Activated T-cell treated with anti-CD3 and anti-CD28 coated beads, Interleukin-2, amount 50 U/mL, for 24 hours (primary cell): ENCODE results near the gene DOK4.
"Not testable (repeated sequence)": the region's sequence is repeated elsewhere in the genome, so short reads cannot be mapped to it uniquely, and the experiment has no call there.

Source experiments
- DNase-seq: peaks from one replicate; pipeline ENCODE4 v3.0.0-alpha.2; 2020
- H3K27ac Mint-ChIP-seq: 2 replicates; pipeline ENCODE4 v1.8.0; 2020; ENCODE audit warnings: mild to moderate bottlenecking, mixed read lengths
- H3K27me3 Mint-ChIP-seq: 2 replicates; pipeline ENCODE4 v1.8.0; 2020; ENCODE audit warnings: mixed read lengths
- H3K36me3 Mint-ChIP-seq: 2 replicates; pipeline ENCODE4 v1.8.0; 2020; ENCODE audit warnings: low read depth, mixed read lengths
- H3K4me1 Mint-ChIP-seq: 2 replicates; pipeline ENCODE4 v1.8.0; 2020; ENCODE audit warnings: low read depth, mixed read lengths
- H3K4me3 Mint-ChIP-seq: 2 replicates; pipeline ENCODE4 v1.8.0; 2020; ENCODE audit warnings: mild to moderate bottlenecking, moderate library complexity, mixed read lengths
- H3K9me3 Mint-ChIP-seq: 2 replicates; pipeline ENCODE4 v1.8.0; 2020; ENCODE audit warnings: mixed read lengths

The DOK4 gene

DNA sequence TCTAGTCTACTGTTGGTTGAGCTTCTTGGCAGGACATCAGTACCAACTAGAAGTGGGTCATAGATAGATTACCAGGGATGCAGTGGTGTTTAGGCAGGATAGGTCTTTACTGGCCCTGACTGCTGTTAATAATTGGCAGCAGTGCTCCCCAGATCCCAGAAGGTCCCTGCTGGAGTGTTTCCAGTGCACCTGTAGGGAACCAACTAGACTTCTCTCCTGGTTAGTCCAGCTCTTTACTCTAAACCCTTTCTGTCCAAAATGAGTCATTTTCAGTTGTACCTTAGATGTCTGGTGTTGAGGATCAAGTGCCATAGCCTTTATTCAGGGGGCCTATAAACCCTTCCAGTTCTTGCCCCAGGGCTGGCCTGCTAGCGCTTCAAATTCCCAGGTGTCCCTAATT is 15.1 kb downstream of the DOK4 start:
- H3K36me3 Mint-ChIP-seq, result peaks cover 63% of the 10 kb centered on the region
- H3K4me3 Mint-ChIP-seq, result no peak overlapping the region
- peaks cover 11% of the 10 kb centered on the region for H3K4me1 Mint-ChIP-seq
- H3K9me3 Mint-ChIP-seq, result no peaks in the 10 kb centered on the region
- no peak for DNase-seq
- peak overlapping the region; percentile 61 for H3K27ac Mint-ChIP-seq
- H3K27me3 Mint-ChIP-seq, result no peaks in the 10 kb centered on the region

GRCh38 chr16:57470711-57471110 is 15.6 kb downstream of the DOK4 start:
- no peak for DNase-seq
- peaks cover 12% of the 10 kb centered on the region for H3K4me1 Mint-ChIP-seq
- H3K27ac Mint-ChIP-seq, result peak overlapping the region; percentile 61
- no peaks in the 10 kb centered on the region for H3K9me3 Mint-ChIP-seq
- no peak overlapping the region for H3K4me3 Mint-ChIP-seq
- H3K27me3 Mint-ChIP-seq, result no peaks in the 10 kb centered on the region
- H3K36me3 Mint-ChIP-seq, result peaks cover 68% of the 10 kb centered on the region

DNA sequence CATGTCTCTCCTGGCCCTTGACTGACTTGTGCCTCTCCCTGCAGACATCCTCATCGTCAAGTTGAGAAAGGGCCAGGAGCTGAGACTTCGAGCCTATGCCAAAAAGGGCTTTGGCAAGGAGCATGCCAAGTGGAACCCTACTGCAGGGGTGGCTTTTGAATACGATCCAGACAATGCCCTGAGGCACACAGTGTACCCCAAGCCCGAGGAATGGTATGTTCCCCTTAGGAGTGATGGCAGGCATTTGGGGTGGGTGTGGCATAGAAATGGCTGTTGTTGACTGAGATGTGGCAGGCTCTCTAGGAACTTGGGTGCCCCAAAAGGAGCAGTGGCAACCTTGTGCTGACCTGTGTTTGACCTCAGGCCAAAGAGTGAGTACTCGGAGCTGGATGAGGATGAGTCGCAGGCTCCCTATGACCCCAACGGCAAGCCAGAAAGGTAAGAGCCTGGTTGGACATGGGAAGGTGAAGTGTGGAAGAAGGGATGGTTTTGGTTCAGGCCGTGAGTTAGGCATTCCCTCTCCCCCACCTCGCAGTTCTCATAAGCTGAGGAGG is 16.3 kb downstream of the DOK4 start:
- no peak for DNase-seq
- peak overlapping the region; percentile 44 for H3K27ac Mint-ChIP-seq
- H3K4me1 Mint-ChIP-seq, result peaks cover 14% of the 10 kb centered on the region
- H3K27me3 Mint-ChIP-seq, result no peaks in the 10 kb centered on the region
- H3K36me3 Mint-ChIP-seq, result peaks cover 75% of the 10 kb centered on the region
- no peak overlapping the region for H3K4me3 Mint-ChIP-seq
- H3K9me3 Mint-ChIP-seq, result no peaks in the 10 kb centered on the region

DNA sequence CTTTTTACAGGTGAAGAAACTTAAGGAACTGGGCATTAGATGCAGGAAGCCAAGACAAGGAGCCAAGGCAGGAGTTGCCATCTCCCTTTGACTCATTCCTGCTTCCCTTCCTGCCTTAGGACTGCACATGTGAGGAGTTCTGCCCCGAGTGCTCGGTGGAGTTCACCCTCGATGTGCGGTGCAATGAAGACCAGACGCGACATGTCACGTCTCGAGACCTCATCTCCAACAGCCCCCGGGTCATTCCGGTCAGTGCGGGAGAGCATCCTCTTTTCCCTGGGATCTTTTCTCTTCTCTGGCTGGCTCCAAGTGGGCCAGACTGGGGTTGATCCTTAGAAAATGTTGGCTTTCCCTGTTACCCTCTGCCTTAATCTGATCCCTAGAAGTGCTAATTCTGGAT is 17.2 kb downstream of the DOK4 start:
- peaks cover 83% of the 10 kb centered on the region for H3K36me3 Mint-ChIP-seq
- H3K27ac Mint-ChIP-seq, result peak overlapping the region; percentile 63
- H3K27me3 Mint-ChIP-seq, result no peaks in the 10 kb centered on the region
- H3K9me3 Mint-ChIP-seq, result no peaks in the 10 kb centered on the region
- H3K4me3 Mint-ChIP-seq, result no peak overlapping the region
- H3K4me1 Mint-ChIP-seq, result peaks cover 21% of the 10 kb centered on the region
- no peak for DNase-seq

DNA sequence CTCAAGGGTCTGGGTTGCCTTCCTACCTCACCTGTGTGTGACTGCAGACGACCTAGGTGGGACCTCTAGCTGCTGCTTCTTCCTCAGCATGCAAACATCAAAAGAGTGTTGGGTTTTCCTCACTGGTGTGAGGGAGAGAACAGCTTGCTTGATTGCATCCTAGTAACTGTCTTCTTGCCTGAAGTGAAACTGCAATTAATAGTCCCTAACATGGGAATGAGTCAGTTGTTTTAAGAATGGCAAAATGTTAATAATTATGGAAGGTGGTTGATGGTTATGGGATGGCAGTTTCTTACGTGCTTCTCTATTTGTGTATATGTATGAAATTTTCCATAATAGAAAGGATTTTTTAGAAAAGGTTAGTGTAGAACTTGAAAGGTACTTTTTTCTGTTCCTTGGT is 17.9 kb downstream of the DOK4 start:
- H3K4me1 Mint-ChIP-seq, result peaks cover 28% of the 10 kb centered on the region
- no peak overlapping the region for H3K4me3 Mint-ChIP-seq
- H3K36me3 Mint-ChIP-seq, result peaks cover 90% of the 10 kb centered on the region
- H3K9me3 Mint-ChIP-seq, result no peaks in the 10 kb centered on the region
- H3K27me3 Mint-ChIP-seq, result no peaks in the 10 kb centered on the region
- no peak for DNase-seq
- H3K27ac Mint-ChIP-seq, result peak overlapping the region; percentile 28

GRCh38 chr16:57464523-57464922 is 21.8 kb downstream of the DOK4 start:
- no peaks in the 10 kb centered on the region for H3K27me3 Mint-ChIP-seq
- peak overlapping the region; percentile 100 for H3K27ac Mint-ChIP-seq
- H3K4me1 Mint-ChIP-seq, result peaks cover 32% of the 10 kb centered on the region
- H3K9me3 Mint-ChIP-seq, result no peaks in the 10 kb centered on the region
- H3K4me3 Mint-ChIP-seq, result peak overlapping the region; percentile 100
- peaks cover 90% of the 10 kb centered on the region for H3K36me3 Mint-ChIP-seq
- no peak for DNase-seq

DNA sequence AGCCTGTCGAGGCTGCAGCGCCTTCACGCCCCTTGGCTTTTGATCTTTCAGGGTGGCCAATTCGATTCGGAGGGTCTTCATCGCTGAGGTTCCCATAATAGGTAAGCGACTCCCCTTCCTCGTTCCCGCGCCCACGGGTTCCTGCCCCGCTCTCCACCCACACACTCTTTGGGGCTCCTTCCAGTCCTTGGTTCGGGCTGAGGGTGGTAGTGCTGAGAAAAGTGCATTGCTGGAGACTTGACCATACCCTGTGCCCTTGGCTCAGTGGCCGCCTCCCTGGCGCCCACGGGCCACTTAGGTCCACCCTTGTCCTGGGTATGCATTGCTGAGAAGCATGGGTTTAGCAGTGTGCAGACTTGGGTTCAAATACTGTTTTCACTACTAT is 23.3 kb downstream of the DOK4 start:
- no peaks in the 10 kb centered on the region for H3K9me3 Mint-ChIP-seq
- DNase-seq, result no peak
- H3K4me3 Mint-ChIP-seq, result peak overlapping the region; percentile 100
- peaks cover 32% of the 10 kb centered on the region for H3K4me1 Mint-ChIP-seq
- H3K27me3 Mint-ChIP-seq, result no peaks in the 10 kb centered on the region
- H3K36me3 Mint-ChIP-seq, result peaks cover 90% of the 10 kb centered on the region
- peak overlapping the region; percentile 100 for H3K27ac Mint-ChIP-seq

DNA sequence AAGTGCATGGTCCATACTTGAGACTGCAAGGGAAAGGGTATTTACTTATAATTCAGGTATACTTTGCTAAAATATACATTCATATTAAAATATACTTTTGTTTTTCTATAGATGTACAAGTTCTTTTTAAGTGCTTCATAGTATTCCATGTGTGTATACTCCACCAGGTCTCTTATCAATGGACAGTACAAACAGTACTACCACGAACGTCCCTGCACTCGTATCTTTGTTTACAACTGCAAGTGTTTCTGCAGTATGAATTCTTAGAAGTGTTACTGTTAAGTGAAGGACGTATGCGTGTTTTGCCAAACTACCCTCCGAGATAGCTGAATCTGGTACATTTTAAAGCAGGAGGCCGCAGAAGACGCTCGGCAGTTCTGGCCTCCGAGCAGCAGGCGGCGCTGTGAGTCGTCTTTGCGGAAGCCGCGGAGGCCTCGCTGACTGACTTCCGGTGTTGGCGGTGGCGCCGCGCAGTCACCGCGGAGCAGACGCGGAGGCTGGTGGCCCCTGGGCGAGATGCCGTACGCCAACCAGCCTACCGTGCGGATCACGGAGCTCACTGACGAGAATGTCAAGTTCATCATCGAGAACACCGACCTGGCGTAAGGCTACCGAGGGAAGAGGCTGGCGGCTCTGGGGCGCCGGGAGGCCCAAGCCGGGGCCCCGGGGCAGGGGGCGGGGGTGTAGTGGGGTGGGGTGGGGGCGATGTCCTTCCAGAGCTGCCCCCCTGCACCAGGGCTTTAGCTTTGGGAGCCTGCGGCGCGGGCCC is 23.9 kb downstream of the DOK4 start, which contains the start of gene POLR2C:
TSS of gene POLR2C (plus strand) at position 471 of the 769 bp plus-strand sequence. CDS start at position 517, 46 bp downstream.
- Mint-ChIP-seq H3K4me3 (peak within 1 kb of the TSS; percentile 100), H3K4me1 (peaks cover 32% of the 10 kb centered on the region)

DNA sequence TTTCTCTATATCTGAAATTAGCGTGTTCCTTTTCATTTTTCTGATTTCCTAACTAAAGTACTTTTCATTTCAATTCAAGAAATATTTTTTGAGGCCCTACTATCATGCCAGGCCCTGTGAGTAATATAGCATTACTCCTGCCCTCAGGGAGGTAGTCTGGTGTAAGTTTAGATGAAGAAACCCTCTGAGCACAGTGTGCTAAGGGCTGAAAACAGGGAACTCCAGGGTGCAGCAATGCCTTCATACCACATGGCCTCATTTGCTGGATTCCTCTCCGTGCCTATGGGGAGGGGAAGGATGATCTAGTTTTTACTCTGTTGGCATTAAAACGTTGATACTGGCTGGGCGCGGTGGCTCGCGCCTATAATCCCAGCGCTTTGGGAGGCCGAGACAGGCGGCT is 34.3 kb downstream of the DOK4 start:
- Mint-ChIP-seq H3K36me3 (peaks cover 75% of the 10 kb centered on the region), H3K27me3 (no peaks in the 10 kb centered on the region), H3K9me3 (no peaks in the 10 kb centered on the region), H3K4me3 (no peak overlapping the region), H3K27ac (no peak overlapping the region), H3K4me1 (peaks cover 17% of the 10 kb centered on the region)
- no peak for DNase-seq

More for the DNA sequence above, 23.9 kb downstream of the DOK4 start, which contains the start of gene POLR2C:
- Mint-ChIP-seq H3K9me3 (no peaks in the 10 kb centered on the region), H3K36me3 (peaks cover 90% of the 10 kb centered on the region), H3K27ac (peak within 1 kb of the TSS; percentile 100), H3K27me3 (no peaks in the 10 kb centered on the region)
- peak; percentile 96 for DNase-seq

DNA sequence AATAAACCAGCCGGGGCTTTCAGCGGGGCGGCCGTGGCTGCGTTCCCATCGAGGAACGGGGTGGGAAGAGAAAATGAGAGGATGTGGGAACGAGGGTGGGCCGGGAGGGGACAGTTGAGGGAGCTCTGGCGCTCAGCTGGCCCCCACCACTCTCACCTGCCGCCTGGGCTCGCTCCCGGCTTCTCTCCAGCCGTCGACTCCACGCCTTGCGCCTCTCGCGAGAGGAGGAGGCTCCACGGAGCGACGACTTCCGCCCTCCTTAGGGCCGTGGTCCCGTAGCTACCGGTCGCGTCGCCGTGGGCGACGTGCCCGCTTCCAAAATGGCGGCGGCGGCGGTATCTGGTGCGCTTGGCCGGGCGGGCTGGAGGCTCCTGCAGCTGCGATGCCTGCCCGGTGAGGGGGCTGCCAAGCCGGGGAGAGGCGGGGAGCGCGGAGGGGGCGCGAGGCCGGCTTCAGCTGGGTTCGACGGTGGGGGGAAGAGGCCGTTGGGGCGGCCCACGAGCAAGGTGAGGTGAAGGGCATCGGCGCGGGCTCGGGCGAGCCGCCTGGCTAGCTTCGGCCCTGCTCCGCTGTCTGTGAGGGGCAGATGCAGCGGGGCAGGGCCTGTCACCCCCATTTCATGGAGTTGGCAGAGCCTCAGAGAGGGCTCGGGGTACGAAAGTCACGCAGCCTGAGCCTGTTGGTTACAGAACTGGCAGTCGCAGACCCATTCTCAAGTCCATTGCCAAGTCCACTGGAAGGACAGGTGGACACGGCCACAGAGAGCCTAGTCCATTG is 38.9 kb downstream of the DOK4 start, which contains the start of the genes CIAPIN1 and COQ9:
TSS of gene CIAPIN1 (minus strand) at position 200 of the 777 bp plus-strand sequence. CDS start 6,457 bp downstream, outside the sequence.
TSS of gene COQ9 (plus strand) at position 294 of the 777 bp plus-strand sequence. CDS start at position 321, 27 bp downstream.
- peaks cover 47% of the 10 kb centered on the region for H3K4me1 Mint-ChIP-seq
- H3K4me3 Mint-ChIP-seq, result peak within 1 kb of the TSS; percentile 95
- H3K9me3 Mint-ChIP-seq, result no peaks in the 10 kb centered on the region
- peak within 1 kb of the TSS; percentile 96 for H3K27ac Mint-ChIP-seq
- peak; percentile 93 for DNase-seq
- peaks cover 68% of the 10 kb centered on the region for H3K36me3 Mint-ChIP-seq
- H3K27me3 Mint-ChIP-seq, result no peaks in the 10 kb centered on the region

DNA sequence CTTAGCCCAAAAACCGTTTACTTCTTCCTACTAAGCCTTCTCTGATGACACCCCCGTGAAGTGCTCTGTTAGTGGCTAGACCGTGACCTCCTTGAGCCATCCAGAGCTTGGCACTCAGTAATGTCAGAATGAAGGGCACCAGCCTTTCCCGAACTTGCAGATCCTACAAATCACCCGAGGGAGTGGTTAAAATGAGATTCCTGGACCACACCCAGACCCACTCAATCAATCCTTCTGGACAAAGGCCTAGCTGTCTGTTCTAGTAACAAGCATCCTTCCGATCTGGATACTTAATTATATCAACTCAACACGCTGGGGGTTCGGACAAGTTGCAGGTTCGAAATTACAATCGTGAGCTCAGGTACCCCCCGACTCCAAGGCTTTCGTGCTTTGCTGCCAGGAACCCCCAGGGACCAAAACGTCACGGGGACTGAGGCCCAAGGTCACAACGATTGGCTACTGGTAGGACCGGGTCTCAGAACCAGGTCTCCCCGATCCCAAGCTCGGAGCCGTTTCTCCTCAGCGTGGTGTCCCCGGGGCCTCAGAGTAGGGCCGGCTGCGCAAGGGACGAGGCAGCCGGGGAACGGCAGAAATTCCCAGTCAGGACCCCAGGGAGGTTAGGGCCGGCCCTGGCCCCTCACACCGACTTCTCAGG is 39.6 kb downstream of the DOK4 start:
- Mint-ChIP-seq H3K27ac (peak overlapping the region; percentile 96), H3K36me3 (peaks cover 65% of the 10 kb centered on the region), H3K27me3 (no peaks in the 10 kb centered on the region), H3K4me3 (peak overlapping the region; percentile 95), H3K9me3 (no peaks in the 10 kb centered on the region), H3K4me1 (peaks cover 47% of the 10 kb centered on the region)
- DNase-seq, result peak; percentile 68

- Mint-ChIP-seq H3K27me3 (no peaks in the 10 kb centered on the region), H3K9me3 (peaks cover 6% of the 10 kb centered on the region), H3K36me3 (peaks cover 68% of the 10 kb centered on the region), H3K4me1 (peaks cover 49% of the 10 kb centered on the region), H3K4me3 (peak overlapping the region; percentile 46), H3K27ac (no peak overlapping the region)
- DNase-seq, result no peak
Measured at GRCh38 chr16:57445510-57445909, 40.8 kb downstream of the DOK4 start.

GRCh38 chr16:57444711-57445110 is 41.6 kb downstream of the DOK4 start:
- Mint-ChIP-seq H3K9me3 (peaks cover 12% of the 10 kb centered on the region), H3K27ac (peak overlapping the region; percentile 37), H3K4me1 (peaks cover 51% of the 10 kb centered on the region), H3K4me3 (peak overlapping the region; percentile 57), H3K36me3 (peaks cover 74% of the 10 kb centered on the region), H3K27me3 (no peaks in the 10 kb centered on the region)
- no peak for DNase-seq

DNA sequence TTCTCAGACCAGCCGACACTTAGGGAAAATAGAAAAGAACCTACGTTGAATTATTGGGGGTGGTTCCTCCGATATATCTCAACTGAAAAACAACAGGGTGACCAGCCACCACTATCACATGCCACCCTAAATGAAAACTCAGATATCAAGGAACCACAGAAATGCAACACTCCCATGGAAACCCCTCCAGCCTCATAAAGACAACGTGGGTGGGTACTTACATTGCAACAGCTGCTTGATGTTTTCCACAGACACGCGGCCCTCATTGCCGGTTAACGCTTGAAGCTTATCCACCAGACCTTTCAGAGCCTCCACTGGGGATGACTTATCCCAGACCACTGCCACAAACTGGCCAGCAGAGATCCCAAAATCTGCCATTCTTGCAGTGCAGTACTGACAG is 45.7 kb downstream of the DOK4 start:
- not testable (repeated sequence) for H3K27ac Mint-ChIP-seq, DNase-seq, H3K4me3 Mint-ChIP-seq, H3K27me3 Mint-ChIP-seq
- H3K9me3 Mint-ChIP-seq, result peaks cover 12% of the 10 kb centered on the region
- peaks cover 89% of the 10 kb centered on the region for H3K36me3 Mint-ChIP-seq
- H3K4me1 Mint-ChIP-seq, result peaks cover 30% of the 10 kb centered on the region
